ENCODE measurements around the gene SLC35D1.

DNA sequence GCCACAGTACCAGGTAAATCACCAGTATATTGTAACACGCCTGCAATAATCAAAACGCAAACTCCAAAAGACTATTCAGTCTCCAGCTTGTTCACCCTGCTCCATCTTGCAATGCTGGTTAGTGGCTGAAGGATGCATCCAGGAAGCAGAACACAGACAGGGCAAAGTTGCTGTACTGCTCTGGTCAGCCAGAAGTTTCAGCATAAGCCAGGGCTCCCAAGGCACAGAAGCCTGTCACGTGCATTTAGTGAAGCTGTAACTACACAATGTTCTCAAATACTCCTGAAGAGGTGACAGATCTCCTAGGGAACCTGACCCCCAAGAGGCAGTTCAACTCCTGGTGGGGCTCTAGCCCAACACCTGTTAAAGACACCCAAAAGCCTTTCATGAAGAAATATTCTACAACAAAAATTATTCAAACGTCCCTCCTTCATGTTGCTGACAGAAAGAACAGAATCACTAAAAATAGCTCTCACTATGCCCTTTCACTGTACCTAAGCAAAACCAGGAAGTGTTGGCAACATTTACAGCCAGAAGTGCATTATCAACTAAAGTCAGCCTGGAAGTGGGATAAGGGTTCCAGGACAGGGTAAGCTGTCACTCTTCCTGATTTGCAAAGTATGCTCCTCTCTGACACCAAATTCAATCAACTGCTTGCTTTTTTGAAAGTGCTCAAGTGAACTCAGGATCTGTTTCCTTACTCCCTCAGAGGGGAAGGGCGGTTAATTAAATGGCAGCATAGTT is 52.1 kb downstream of the SLC35D1 start:
- TF ChIP-seq, protein P1, sequence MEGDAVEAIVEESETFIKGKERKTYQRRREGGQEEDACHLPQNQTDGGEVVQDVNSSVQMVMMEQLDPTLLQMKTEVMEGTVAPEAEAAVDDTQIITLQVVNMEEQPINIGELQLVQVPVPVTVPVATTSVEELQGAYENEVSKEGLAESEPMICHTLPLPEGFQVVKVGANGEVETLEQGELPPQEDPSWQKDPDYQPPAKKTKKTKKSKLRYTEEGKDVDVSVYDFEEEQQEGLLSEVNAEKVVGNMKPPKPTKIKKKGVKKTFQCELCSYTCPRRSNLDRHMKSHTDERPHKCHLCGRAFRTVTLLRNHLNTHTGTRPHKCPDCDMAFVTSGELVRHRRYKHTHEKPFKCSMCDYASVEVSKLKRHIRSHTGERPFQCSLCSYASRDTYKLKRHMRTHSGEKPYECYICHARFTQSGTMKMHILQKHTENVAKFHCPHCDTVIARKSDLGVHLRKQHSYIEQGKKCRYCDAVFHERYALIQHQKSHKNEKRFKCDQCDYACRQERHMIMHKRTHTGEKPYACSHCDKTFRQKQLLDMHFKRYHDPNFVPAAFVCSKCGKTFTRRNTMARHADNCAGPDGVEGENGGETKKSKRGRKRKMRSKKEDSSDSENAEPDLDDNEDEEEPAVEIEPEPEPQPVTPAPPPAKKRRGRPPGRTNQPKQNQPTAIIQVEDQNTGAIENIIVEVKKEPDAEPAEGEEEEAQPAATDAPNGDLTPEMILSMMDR (conservative IDR thresholded peaks at IDR 0.05; ENCODE audit: low read depth, low read length) = no peak
- TF ChIP-seq EZH2 (IDR thresholded peaks at IDR 0.05; ENCODE audit: borderline replicate concordance, low read depth, low read length, poor library complexity, severe bottlenecking) = no peak

All from A673 (cell line).